VCaP (cell line): ENCODE results near the gene GRIFIN.

Experiments used
- H3K27ac ChIP-seq: fragments of 450-650 bp; 2 replicates; pipeline ENCODE4 v1.5.1; 2017
- CTCF ChIP-seq: fragments of 450-650 bp; conservative IDR thresholded peaks from 2 replicates; pipeline ENCODE4 v1.5.1; 2017; ENCODE audit warnings: mild to moderate bottlenecking, moderate library complexity

GRIFIN gene

GRCh38 chr7:2501947-2502646, 25.9 kb upstream of the GRIFIN start:
- no peak overlapping the region for H3K27ac ChIP-seq
- TF ChIP-seq CTCF = no peak

- TF ChIP-seq CTCF = no peak
- H3K27ac ChIP-seq = no peak overlapping the region
Measured at GRCh38 chr7:2500701-2501100, 24.5 kb upstream of the GRIFIN start.

GRCh38 chr7:2499719-2500430, 23.7 kb upstream of the GRIFIN start:
- H3K27ac ChIP-seq = no peak overlapping the region
- no peak for TF ChIP-seq CTCF

GRCh38 chr7:2499181-2499580, 23.0 kb upstream of the GRIFIN start:
- no peak overlapping the region for H3K27ac ChIP-seq
- TF ChIP-seq CTCF = no peak

- no peak for TF ChIP-seq CTCF
- no peak overlapping the region for H3K27ac ChIP-seq
Measured at GRCh38 chr7:2498708-2499107, 22.5 kb upstream of the GRIFIN start.

GRCh38 chr7:2497500-2498336, 21.5 kb upstream of the GRIFIN start:
- H3K27ac ChIP-seq = no peak overlapping the region
- no peak for TF ChIP-seq CTCF

- no peak for TF ChIP-seq CTCF
- H3K27ac ChIP-seq = no peak overlapping the region
Measured at GRCh38 chr7:2497065-2497464, 20.9 kb upstream of the GRIFIN start.
